Brain microvascular endothelial cell (primary cell): Measurements from ENCODE around the gene ZNF467.

Experiments used
- DNase-seq: peaks from one replicate; pipeline ENCODE4 v3.0.0-alpha.2; 2020
- H3K27ac ChIP-seq: fragments of 250-450 bp; sonication (Bioruptor Pico); 2 replicates; pipeline ENCODE4 v1.5.1; 2020; ENCODE audit warnings: mild to moderate bottlenecking, moderate library complexity
- H3K27me3 ChIP-seq: fragments of 250-450 bp; sonication (Bioruptor Pico); replicated peaks from 2 replicates; pipeline ENCODE4 v1.5.1; 2020; ENCODE audit warnings: mild to moderate bottlenecking
- H3K36me3 ChIP-seq: fragments of 250-450 bp; sonication (Bioruptor Pico); replicated peaks from 2 replicates; pipeline ENCODE4 v1.5.1; 2020; ENCODE audit warnings: mild to moderate bottlenecking
- H3K4me3 ChIP-seq: 2 replicates; pipeline ENCODE4 v1.5.1; 2011; ENCODE audit warnings: low read depth, mild to moderate bottlenecking, control low read depth, low read length, moderate library complexity
- CTCF ChIP-seq: IDR thresholded peaks from 2 replicates; pipeline ENCODE4 v1.5.1; 2011; ENCODE audit warnings: low read depth, mild to moderate bottlenecking, moderate library complexity, low read length, control low read depth, inconsistent platforms; ENCODE audit errors: missing control alignments
- in situ Hi-C: cut with HindIII; loops from 2 replicates; pipeline ENCODE4 v1.10.0; 2017; ENCODE audit warnings: low sequenced_read_pairs, low pct_ligation_motif_present

ZNF467 gene

GRCh38 chr7:149816267-149816751 lies 42.9 kb upstream of the ZNF467 start:
- Histone ChIP-seq H3K27ac (no peak overlapping the region), H3K36me3 (no peaks in the 10 kb centered on the region), H3K27me3 (no peaks in the 10 kb centered on the region), H3K4me3 (no peak overlapping the region)
- DNase-seq = no peak
- in situ Hi-C loops = no loop called here
- no peak for TF ChIP-seq CTCF

GRCh38 chr7:149815661-149816266 lies 42.4 kb upstream of the ZNF467 start:
- H3K27ac ChIP-seq = no peak overlapping the region
- in situ Hi-C loops = no loop called here
- no peak for TF ChIP-seq CTCF
- H3K27me3 ChIP-seq = no peaks in the 10 kb centered on the region
- H3K36me3 ChIP-seq = no peaks in the 10 kb centered on the region
- H3K4me3 ChIP-seq = no peak overlapping the region
- no peak for DNase-seq

GRCh38 chr7:149815121-149815520 lies 41.7 kb upstream of the ZNF467 start:
- Histone ChIP-seq H3K27ac (no peak overlapping the region), H3K4me3 (no peak overlapping the region), H3K27me3 (no peaks in the 10 kb centered on the region), H3K36me3 (no peaks in the 10 kb centered on the region)
- TF ChIP-seq CTCF = no peak
- in situ Hi-C loops = no loop called here
- DNase-seq = no peak

GRCh38 chr7:149814494-149814893 lies 41.1 kb upstream of the ZNF467 start:
- TF ChIP-seq CTCF = no peak
- in situ Hi-C loops = no loop called here
- DNase-seq = no peak
- Histone ChIP-seq H3K36me3 (no peaks in the 10 kb centered on the region), H3K27ac (no peak overlapping the region), H3K27me3 (no peaks in the 10 kb centered on the region), H3K4me3 (no peak overlapping the region)

- no peak for DNase-seq
- H3K27ac ChIP-seq = no peak overlapping the region
- no peaks in the 10 kb centered on the region for H3K27me3 ChIP-seq
- no peak overlapping the region for H3K4me3 ChIP-seq
- in situ Hi-C loops = no loop called here
- H3K36me3 ChIP-seq = no peaks in the 10 kb centered on the region
- TF ChIP-seq CTCF = no peak
Measured at GRCh38 chr7:149813254-149814035, 40.1 kb upstream of the ZNF467 start.
